ENCODE results near the gene MAPRE2. TPM values are rescaled to one million over a fixed set of nuclear protein-coding genes. Genes with fewer than 3 reads are reported as not detected.
"Not testable (repeated sequence)": the region's sequence is repeated elsewhere in the genome, so short reads cannot be mapped to it uniquely, and the experiment has no call there.

MAPRE2 gene
- total RNA-seq, 1 experiment from 2014 or later, result 14.6 TPM

- DNase-seq (ENCODE audit: low read depth), result no peak
These were observed 48.8 kb downstream of the MAPRE2 start for GRCh38 chr18:35089891-35090550.

- no peak for DNase-seq (ENCODE audit: low read depth)
These were observed 50.6 kb downstream of the MAPRE2 start for GRCh38 chr18:35091841-35092240.

- DNase-seq (ENCODE audit: low read depth), result no peak
These were observed 54.9 kb downstream of the MAPRE2 start for GRCh38 chr18:35095983-35096676.

GRCh38 chr18:35096677-35097011 lies 55.4 kb downstream of the MAPRE2 start:
- no peak for DNase-seq (ENCODE audit: low read depth)

GRCh38 chr18:35097195-35097594 lies 56.0 kb downstream of the MAPRE2 start:
- no peak for DNase-seq (ENCODE audit: low read depth)

- DNase-seq (ENCODE audit: low read depth), result no peak
These were observed 56.5 kb downstream of the MAPRE2 start for GRCh38 chr18:35097763-35098162.

- DNase-seq (ENCODE audit: low read depth), result no peak
These were observed 58.7 kb downstream of the MAPRE2 start for GRCh38 chr18:35099911-35100310.

- no peak for DNase-seq (ENCODE audit: low read depth)
These were observed 63.3 kb downstream of the MAPRE2 start for GRCh38 chr18:35104391-35105051.

- DNase-seq (ENCODE audit: low read depth), result no peak
These were observed 65.0 kb downstream of the MAPRE2 start for GRCh38 chr18:35106013-35106844.

GRCh38 chr18:35106845-35107148 lies 65.6 kb downstream of the MAPRE2 start:
- no peak for DNase-seq (ENCODE audit: low read depth)

- no peak for DNase-seq (ENCODE audit: low read depth)
These were observed 66.0 kb downstream of the MAPRE2 start for GRCh38 chr18:35107216-35107615.

GRCh38 chr18:35108088-35108487 lies 66.9 kb downstream of the MAPRE2 start:
- not testable (repeated sequence) for DNase-seq (ENCODE audit: low read depth)

GRCh38 chr18:35110059-35110458 lies 68.8 kb downstream of the MAPRE2 start:
- no peak for DNase-seq (ENCODE audit: low read depth)

GRCh38 chr18:35110554-35111485 lies 69.6 kb downstream of the MAPRE2 start:
- DNase-seq (ENCODE audit: low read depth), result no peak

GRCh38 chr18:35112696-35113095 lies 71.5 kb downstream of the MAPRE2 start:
- DNase-seq (ENCODE audit: low read depth), result no peak

- DNase-seq (ENCODE audit: low read depth), result no peak
These were observed 73.1 kb downstream of the MAPRE2 start for GRCh38 chr18:35114305-35114704.

- DNase-seq (ENCODE audit: low read depth), result no peak
These were observed 75.6 kb downstream of the MAPRE2 start for GRCh38 chr18:35116784-35117318.

- DNase-seq (ENCODE audit: low read depth), result no peak
These were observed 76.2 kb downstream of the MAPRE2 start for GRCh38 chr18:35117372-35117771.

GRCh38 chr18:35117951-35118411 lies 76.8 kb downstream of the MAPRE2 start:
- no peak for DNase-seq (ENCODE audit: low read depth)

- DNase-seq (ENCODE audit: low read depth), result no peak
These were observed 77.4 kb downstream of the MAPRE2 start for GRCh38 chr18:35118641-35119040.

- no peak for DNase-seq (ENCODE audit: low read depth)
These were observed 79.8 kb downstream of the MAPRE2 start for GRCh38 chr18:35121038-35121437.
